Coronary artery (tissue), 2 donors: ENCODE data around the gene SMIM35.

Experiments used
- DNase-seq: peaks from one replicate; pipeline ENCODE4 v3.0.0-alpha.2; 2017; ENCODE audit warnings: low spot score
- H3K27ac ChIP-seq, 2 donors: fragments of 200-600 bp; sonication (generic); one replicate each; pipeline ENCODE4 v1.5.1; 2016 to 2019
- H3K4me3 ChIP-seq: fragments of 200-600 bp; sonication (generic); 2 replicates; pipeline ENCODE4 v1.5.1; 2016; ENCODE audit warnings: mild to moderate bottlenecking, moderate library complexity
- CTCF ChIP-seq: fragments of 200-600 bp; sonication (generic); IDR thresholded peaks from one replicate; pipeline ENCODE4 v1.5.1; 2019; ENCODE audit warnings: antibody characterized with exemption

SMIM35 gene

GRCh38 chr11:118001494-118001971, 85.2 kb downstream of the SMIM35 start:
- TF ChIP-seq CTCF = no peak
- H3K4me3 ChIP-seq = no peak overlapping the region
- H3K27ac ChIP-seq = peak overlapping the region in 1 of 2 donors; percentile 74
- peak; percentile 7 for DNase-seq

GRCh38 chr11:118000850-118001228, 85.9 kb downstream of the SMIM35 start:
- TF ChIP-seq CTCF = no peak
- DNase-seq = no peak
- H3K4me3 ChIP-seq = no peak overlapping the region
- H3K27ac ChIP-seq = no peak overlapping the region

GRCh38 chr11:118000067-118000849, 86.5 kb downstream of the SMIM35 start:
- Histone ChIP-seq H3K4me3 (no peak overlapping the region), H3K27ac (no peak overlapping the region)
- DNase-seq = peak; percentile 72
- TF ChIP-seq CTCF = no peak

GRCh38 chr11:117999354-117999993, 87.3 kb downstream of the SMIM35 start:
- DNase-seq = peak; percentile 46
- TF ChIP-seq CTCF = no peak
- H3K4me3 ChIP-seq = no peak overlapping the region
- no peak overlapping the region for H3K27ac ChIP-seq

- Histone ChIP-seq H3K4me3 (no peak overlapping the region), H3K27ac (no peak overlapping the region)
- TF ChIP-seq CTCF = no peak
- DNase-seq = peak; percentile 60
Measured at GRCh38 chr11:117998664-117999353, 88.0 kb downstream of the SMIM35 start.

GRCh38 chr11:117997823-117998579, 88.8 kb downstream of the SMIM35 start:
- H3K4me3 ChIP-seq = no peak overlapping the region
- DNase-seq = peak; percentile 40
- TF ChIP-seq CTCF = no peak
- peak overlapping the region in 1 of 2 donors; percentile 7 for H3K27ac ChIP-seq
